Hepatocyte (in vitro differentiated cells): ENCODE results near the gene DOCK4. TPM values are rescaled to one million over a fixed set of nuclear protein-coding genes. Genes with fewer than 3 reads are reported as not detected.

Source experiments
- DNase-seq: peaks from one replicate; pipeline ENCODE4 v3.0.0-alpha.2; 2016; ENCODE audit warnings: low spot score
- H2AFZ ChIP-seq: fragments of 200-600 bp; sonication (generic); 2 replicates; pipeline ENCODE4 v1.6.0; 2016; ENCODE audit warnings: antibody characterized with exemption, mild to moderate bottlenecking
- H3K27ac ChIP-seq: fragments of 200-600 bp; sonication (generic); 2 replicates; pipeline ENCODE4 v1.5.1; 2016; ENCODE audit warnings: mild to moderate bottlenecking
- H3K27me3 ChIP-seq: fragments of 200-600 bp; sonication (generic); 2 replicates; pipeline ENCODE4 v1.6.1; 2016
- H3K36me3 ChIP-seq: fragments of 200-600 bp; sonication (generic); replicated peaks from 2 replicates; pipeline ENCODE4 v1.5.1; 2016; ENCODE audit warnings: low read depth; ENCODE audit not compliant: insufficient read depth
- H3K4me1 ChIP-seq: fragments of 200-600 bp; sonication (generic); 2 replicates; pipeline ENCODE4 v1.5.1; 2016; ENCODE audit warnings: mild to moderate bottlenecking, moderate library complexity; ENCODE audit not compliant: insufficient read depth
- H3K4me2 ChIP-seq: fragments of 200-600 bp; sonication (generic); 2 replicates; pipeline ENCODE4 v1.6.0; 2016
- H3K4me3 ChIP-seq: fragments of 200-600 bp; sonication (generic); 2 replicates; pipeline ENCODE4 v1.5.1; 2016; ENCODE audit warnings: mild to moderate bottlenecking
- H3K79me2 ChIP-seq: fragments of 200-600 bp; sonication (generic); 2 replicates; pipeline ENCODE4 v1.6.0; 2017; ENCODE audit warnings: mild to moderate bottlenecking
- H3K9me2 ChIP-seq: fragments of 200-600 bp; sonication (generic); replicated peaks from 2 replicates; pipeline ENCODE4 v1.6.0; 2017; ENCODE audit warnings: mild to moderate bottlenecking; ENCODE audit not compliant: insufficient read depth
- H3K9me3 ChIP-seq: fragments of 200-600 bp; sonication (generic); 2 replicates; pipeline ENCODE4 v1.5.1; 2016; ENCODE audit warnings: low read depth, mild to moderate bottlenecking
- H4K20me1 ChIP-seq: fragments of 200-600 bp; sonication (generic); 2 replicates; pipeline ENCODE4 v1.6.0; 2016; ENCODE audit warnings: mild to moderate bottlenecking; ENCODE audit not compliant: insufficient read depth, poor library complexity, severe bottlenecking
- EZH2 ChIP-seq: fragments of 200-600 bp; sonication (generic); IDR thresholded peaks from 2 replicates; pipeline ENCODE4 v1.6.1; 2016; ENCODE audit warnings: antibody characterized with exemption, mild to moderate bottlenecking, borderline replicate concordance
- EZH2phosphoT487 ChIP-seq: fragments of 200-600 bp; sonication (generic); IDR thresholded peaks from one replicate; pipeline ENCODE4 v1.6.1; 2018; ENCODE audit warnings: antibody characterized with exemption, mild to moderate bottlenecking, low read depth, moderate library complexity; ENCODE audit not compliant: unreplicated experiment, severe bottlenecking
- WGBS: methylation state at CpG from one replicate; pipeline ENCODE4 v1.1.6; 2016; ENCODE audit warnings: low lambda C conversion rate; ENCODE audit errors: missing lambda C conversion rate; 5-methylcytosine and 5-hydroxymethylcytosine counted together
- polyA plus RNA-seq: library from polyadenylated mRNA; unstranded; fragments of >200 nt; fragmentation: Nextera tagmentation; extraction: Ambion mirVana; gene quantifications from 2 replicates; pipeline ENCODE4 v1.2.1, GENCODE V29; 2016
- total RNA-seq: library from RNA; depleted of rRNA; stranded (reverse); fragments of >200 nt; gene quantifications from 2 replicates; pipeline ENCODE4 v1.2.3, GENCODE V29; 2014
- TF ChIP-seq, protein P1 (sequence below): fragments of 200-600 bp; sonication (generic); IDR thresholded peaks from 2 replicates; pipeline ENCODE4 v1.5.1; 2016; ENCODE audit warnings: antibody characterized with exemption, mild to moderate bottlenecking; ENCODE audit not compliant: poor library complexity

Gene DOCK4
- total and polyA plus RNA-seq, 2 experiments from 2014 or later: 4.4 to 22.9 TPM

GRCh38 chr7:112047421-112047820 is 158.8 kb downstream of the DOCK4 start:
- Histone ChIP-seq H3K4me3 (no peak overlapping the region), H3K79me2 (no peaks in the 10 kb centered on the region), H3K4me1 (peaks cover 5% of the 10 kb centered on the region), H3K9me3 (no peaks in the 10 kb centered on the region), H3K36me3 (no peaks in the 10 kb centered on the region), H3K4me2 (no peak overlapping the region), H3K9me2 (no peaks in the 10 kb centered on the region), H3K27ac (no peak overlapping the region), H3K27me3 (no peaks in the 10 kb centered on the region), H4K20me1 (no peaks in the 10 kb centered on the region), H2AFZ (no peak overlapping the region)
- 92% methylated on average over 2 of the region's 2 CpGs for WGBS
- TF ChIP-seq, protein P1, sequence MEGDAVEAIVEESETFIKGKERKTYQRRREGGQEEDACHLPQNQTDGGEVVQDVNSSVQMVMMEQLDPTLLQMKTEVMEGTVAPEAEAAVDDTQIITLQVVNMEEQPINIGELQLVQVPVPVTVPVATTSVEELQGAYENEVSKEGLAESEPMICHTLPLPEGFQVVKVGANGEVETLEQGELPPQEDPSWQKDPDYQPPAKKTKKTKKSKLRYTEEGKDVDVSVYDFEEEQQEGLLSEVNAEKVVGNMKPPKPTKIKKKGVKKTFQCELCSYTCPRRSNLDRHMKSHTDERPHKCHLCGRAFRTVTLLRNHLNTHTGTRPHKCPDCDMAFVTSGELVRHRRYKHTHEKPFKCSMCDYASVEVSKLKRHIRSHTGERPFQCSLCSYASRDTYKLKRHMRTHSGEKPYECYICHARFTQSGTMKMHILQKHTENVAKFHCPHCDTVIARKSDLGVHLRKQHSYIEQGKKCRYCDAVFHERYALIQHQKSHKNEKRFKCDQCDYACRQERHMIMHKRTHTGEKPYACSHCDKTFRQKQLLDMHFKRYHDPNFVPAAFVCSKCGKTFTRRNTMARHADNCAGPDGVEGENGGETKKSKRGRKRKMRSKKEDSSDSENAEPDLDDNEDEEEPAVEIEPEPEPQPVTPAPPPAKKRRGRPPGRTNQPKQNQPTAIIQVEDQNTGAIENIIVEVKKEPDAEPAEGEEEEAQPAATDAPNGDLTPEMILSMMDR: no peak
- TF ChIP-seq EZH2 (no peak), EZH2phosphoT487 (no peak)
- DNase-seq: no peak

DNA sequence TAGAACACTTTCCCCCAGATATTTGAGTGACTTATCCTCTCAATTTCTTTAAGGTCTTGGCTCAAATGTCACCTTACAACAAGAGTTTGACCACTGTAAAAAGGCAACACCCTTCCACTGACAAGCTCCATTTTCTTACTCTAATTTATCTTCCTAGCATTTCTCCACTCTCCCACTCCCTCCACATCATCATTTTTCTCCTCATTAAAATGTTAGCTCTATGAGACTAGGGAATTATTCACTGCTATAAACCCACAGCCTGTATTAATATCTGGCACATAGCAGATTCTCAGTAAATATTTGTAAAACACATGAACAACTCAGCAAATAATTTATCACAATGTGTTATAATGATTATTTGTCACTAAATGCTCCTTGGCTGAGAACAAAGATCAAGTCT is 161.0 kb downstream of the DOCK4 start:
- H4K20me1 ChIP-seq: no peaks in the 10 kb centered on the region
- H3K4me1 ChIP-seq: peaks cover 5% of the 10 kb centered on the region
- no peak overlapping the region for H3K27ac ChIP-seq
- TF ChIP-seq EZH2phosphoT487 (no peak), EZH2 (no peak)
- TF ChIP-seq, protein P1: no peak
- H3K9me2 ChIP-seq: no peaks in the 10 kb centered on the region
- peaks cover 4% of the 10 kb centered on the region for H3K79me2 ChIP-seq
- no peak overlapping the region for H2AFZ ChIP-seq
- no peak for DNase-seq
- no peaks in the 10 kb centered on the region for H3K9me3 ChIP-seq
- no peaks in the 10 kb centered on the region for H3K36me3 ChIP-seq
- H3K4me2 ChIP-seq: no peak overlapping the region
- no peak overlapping the region for H3K4me3 ChIP-seq
- no peaks in the 10 kb centered on the region for H3K27me3 ChIP-seq

DNA sequence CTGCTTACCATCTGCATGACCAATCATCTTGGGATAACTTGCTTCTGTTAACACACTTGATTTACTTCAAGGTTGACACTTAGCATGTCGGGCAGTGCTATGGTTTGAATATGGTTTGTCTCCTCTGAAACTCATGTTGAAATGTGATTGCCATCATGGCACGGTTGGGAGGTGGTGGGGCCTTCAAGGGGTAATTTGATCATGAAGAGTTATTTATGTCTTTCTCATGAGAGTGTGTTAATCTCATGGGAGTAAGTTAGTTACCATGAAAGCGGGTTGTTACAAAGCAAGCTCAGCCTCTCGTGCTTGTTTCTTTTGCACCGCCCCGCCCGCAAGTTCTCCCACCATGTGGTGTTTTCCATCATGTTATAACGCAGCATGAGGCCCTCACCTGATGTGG is 163.6 kb downstream of the DOCK4 start:
- Histone ChIP-seq H3K4me1 (no peaks in the 10 kb centered on the region), H4K20me1 (no peaks in the 10 kb centered on the region), H3K4me2 (no peak overlapping the region), H3K27me3 (no peaks in the 10 kb centered on the region), H3K36me3 (no peaks in the 10 kb centered on the region), H2AFZ (no peak overlapping the region), H3K4me3 (no peak overlapping the region), H3K9me2 (no peaks in the 10 kb centered on the region), H3K79me2 (peaks cover 4% of the 10 kb centered on the region), H3K27ac (no peak overlapping the region), H3K9me3 (no peaks in the 10 kb centered on the region)
- TF ChIP-seq EZH2phosphoT487 (no peak), EZH2 (no peak)
- DNase-seq: no peak
- WGBS: 93% methylated on average over 8 of the region's 8 CpGs

DNA sequence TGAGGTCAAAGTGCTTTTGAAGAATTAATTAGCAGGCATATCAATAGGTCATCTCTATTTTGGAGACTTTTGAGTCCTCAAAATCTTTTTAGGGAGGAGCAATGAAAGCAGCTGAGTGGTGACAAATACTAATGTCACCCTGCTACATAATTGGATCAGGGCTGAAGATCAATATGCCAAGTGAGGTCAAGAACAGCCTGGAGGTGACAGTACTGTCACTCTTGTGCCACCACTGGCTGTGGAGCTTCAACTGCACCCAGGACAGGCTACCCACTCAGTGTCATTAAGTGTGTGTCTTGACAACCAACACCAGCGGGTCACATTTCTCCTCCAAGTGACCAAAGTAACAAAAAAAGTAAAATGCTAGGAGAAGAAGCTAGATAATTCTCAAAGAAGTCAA is 167.8 kb downstream of the DOCK4 start:
- 97% methylated on average over 1 of the region's 1 CpG for WGBS
- Histone ChIP-seq H3K27ac (no peak overlapping the region), H3K79me2 (peaks cover 4% of the 10 kb centered on the region), H3K9me3 (no peaks in the 10 kb centered on the region), H3K36me3 (no peaks in the 10 kb centered on the region), H3K27me3 (no peaks in the 10 kb centered on the region), H2AFZ (no peak overlapping the region), H3K4me1 (no peaks in the 10 kb centered on the region), H4K20me1 (no peaks in the 10 kb centered on the region), H3K4me3 (no peak overlapping the region), H3K4me2 (no peak overlapping the region), H3K9me2 (no peaks in the 10 kb centered on the region)
- TF ChIP-seq, protein P1: no peak
- TF ChIP-seq EZH2phosphoT487 (no peak), EZH2 (no peak)
- DNase-seq: no peak
